ENCODE results near the gene LRRC7.

DNA sequence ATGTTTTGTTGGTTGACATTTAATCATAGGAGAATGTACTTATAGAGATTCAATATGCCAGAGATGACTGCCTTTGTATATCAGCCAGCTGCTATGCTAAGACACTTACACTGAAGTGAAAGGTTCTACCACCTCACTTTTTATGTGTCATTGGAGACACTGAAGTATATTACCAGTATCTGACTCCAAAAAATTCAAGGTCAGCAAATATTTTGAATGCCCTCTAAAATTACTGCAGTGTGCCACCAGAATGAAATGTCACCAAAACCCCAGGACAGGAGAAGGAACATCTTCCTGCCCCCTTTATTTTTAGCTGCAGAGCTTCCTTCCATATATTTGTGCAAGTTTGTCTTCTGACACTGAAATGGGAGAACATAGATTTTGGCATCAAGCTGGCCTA is 496.1 kb downstream of the LRRC7 start:
- TF ChIP-seq CTCF (conservative IDR thresholded peaks at IDR 0.05; ENCODE audit: low read depth, low read length) (no peak), EZH2 (IDR thresholded peaks at IDR 0.05; ENCODE audit: borderline replicate concordance, low read depth, low read length, poor library complexity, severe bottlenecking) (no peak)
